ENCODE measurements around the gene ANO3.

- TF ChIP-seq CTCF (IDR thresholded peaks at IDR 0.05) (no peak), POLR2A (IDR thresholded peaks at IDR 0.05) (no peak)
These were observed 45.7 kb downstream of the ANO3 start for GRCh38 chr11:26377619-26378018.

Data from uterus (tissue), 2 donors.